IMR-90 (cell line): ENCODE results near the gene EXOSC3.

Experiments used
- CTCF ChIP-seq: conservative IDR thresholded peaks from 2 replicates; pipeline ENCODE4 v1.5.1; 2012; ENCODE audit warnings: mild to moderate bottlenecking, low read depth, low read length, improper control_type of control experiment
- ELK1 ChIP-seq: fragments of 150-350 bp; IDR thresholded peaks from 2 replicates; pipeline ENCODE4 v1.6.1; 2016; ENCODE audit warnings: low read depth, mild to moderate bottlenecking, low read length, moderate library complexity, borderline replicate concordance
- MXI1 ChIP-seq: IDR thresholded peaks from 2 replicates; pipeline ENCODE4 v1.6.1; 2012; ENCODE audit warnings: low read depth, mild to moderate bottlenecking, low read length, moderate library complexity, borderline replicate concordance
- NFE2L2 ChIP-seq: fragments of 150-350 bp; IDR thresholded peaks from 2 replicates; pipeline ENCODE4 v1.6.1; 2016; ENCODE audit warnings: low read depth, mild to moderate bottlenecking, low read length
- POLR2A ChIP-seq: IDR thresholded peaks from 2 replicates; pipeline ENCODE4 v1.6.1; 2012; ENCODE audit warnings: mild to moderate bottlenecking, low read depth, low read length
- RCOR1 ChIP-seq: IDR thresholded peaks from 2 replicates; pipeline ENCODE4 v1.6.1; 2012; ENCODE audit warnings: mild to moderate bottlenecking, low read length, improper control_type of control experiment; ENCODE audit not compliant: insufficient replicate concordance

- TF ChIP-seq MXI1: no peak
- TF ChIP-seq CTCF: no peak
- no peak for TF ChIP-seq ELK1
- TF ChIP-seq RCOR1: no peak
- no peak for TF ChIP-seq POLR2A
- TF ChIP-seq NFE2L2: no peak
These were observed 35.3 kb upstream of the EXOSC3 start for GRCh38 chr9:37820142-37820541.
